Stomach (tissue), 9 donors: ENCODE results near the gene MAPKAPK2. TPM values are rescaled to one million over a fixed set of nuclear protein-coding genes. Genes with fewer than 3 reads are reported as not detected.
"Not testable (repeated sequence)": the region's sequence is repeated elsewhere in the genome, so short reads cannot be mapped to it uniquely, and the experiment has no call there.

Experiments used
- DNase-seq, 2 donors: peaks; one replicate each; pipeline versions ENCODE4 v3.0.0 to v3.0.0-alpha.2; 2013 to 2019
- H3K27ac ChIP-seq, 5 donors: fragments of 200-600 bp in 4 of 5; sonication (generic) in 4 of 5; one replicate each; pipeline ENCODE4 v1.5.1; 2013 to 2019; ENCODE audit warnings: mild to moderate bottlenecking in 1 of 5, moderate library complexity in 1 of 5
- H3K27me3 ChIP-seq, 3 donors: fragments of 200-600 bp; sonication (generic); one replicate each; pipeline ENCODE4 v1.5.1; 2017 to 2019; ENCODE audit warnings: mixed run types in 1 of 3
- H3K36me3 ChIP-seq, 4 donors: fragments of 200-600 bp; sonication (generic); 1 replicate in 3 of 4; 2 replicates in 1 of 4; pipeline ENCODE4 v1.5.1; 2016 to 2019
- H3K4me1 ChIP-seq, 4 donors: fragments of 200-600 bp; sonication (generic); one replicate each; pipeline ENCODE4 v1.5.1; 2016 to 2019
- H3K4me3 ChIP-seq, 4 donors: fragments of 200-600 bp; sonication (generic) in 3 of 4; one replicate each; pipeline ENCODE4 v1.5.1; 2016 to 2019; ENCODE audit warnings: mild to moderate bottlenecking in 1 of 4
- H3K9me3 ChIP-seq, 4 donors: fragments of 200-600 bp; sonication (generic); one replicate each; pipeline ENCODE4 v1.5.1; 2016 to 2019
- EP300 ChIP-seq: sonication (generic); formaldehyde crosslinking; IDR thresholded peaks from one replicate; pipeline ENCODE4 v1.6.1; 2017; ENCODE audit warnings: antibody characterized with exemption
- POLR2A ChIP-seq, 4 donors: fragments of 450-650 bp; IDR thresholded peaks; one replicate each; pipeline ENCODE4 v1.6.1; 2016; ENCODE audit warnings: antibody characterized with exemption in 4 of 4, control low read depth in 2 of 4, mild to moderate bottlenecking in 1 of 4, moderate library complexity in 1 of 4
- POLR2AphosphoS5 ChIP-seq, 3 donors: sonication (generic); formaldehyde crosslinking; IDR thresholded peaks; one replicate each; pipeline ENCODE4 v1.6.1; 2016; ENCODE audit warnings: antibody characterized with exemption in 3 of 3
- WGBS, 5 donors: extraction: QIAGEN DNeasy Blood & Tissue Kit in 3 of 5; methylation state at CpG; one replicate each; pipeline versions ENCODE4 v1.1.5 to v1.1.7; 2013 to 2018; 5-methylcytosine and 5-hydroxymethylcytosine counted together
- intact Hi-C: fragments of 100-400 bp; cut with DNase I; formaldehyde crosslinking; loops from one replicate; pipeline ENCODE4 v1.15.1; 2023; ENCODE audit warnings: low total_unique reads
- polyA plus RNA-seq, 3 donors: library from polyadenylated mRNA; stranded (reverse); fragments of 200-250 nt; gene quantifications; one replicate each; pipeline ENCODE4 v1.2.3, GENCODE V29; 2013
- total RNA-seq, 5 donors: library from RNA; depleted of rRNA; stranded (reverse); fragments of >200 nt; gene quantifications; one replicate each; pipeline versions ENCODE4 v1.1.0 to v1.2.3, GENCODE V29; 2014 to 2016
- TF ChIP-seq, protein P1 (sequence below), 7 experiments: fragments of 450-650 bp in 4 of 7; fragments of 200-600 bp in 3 of 7; sonication (generic) in 3 of 7; IDR thresholded peaks; one replicate each; pipeline ENCODE4 v1.5.1; 2016 to 2019; ENCODE audit warnings: antibody characterized with exemption in 7 of 7, control low read depth in 2 of 7, mild to moderate bottlenecking in 1 of 7
- donor health status: healthy with polysubstance abuse.
- donor health status: Bipolar disorder and iron deficiency.
- donor health status: healthy.

The MAPKAPK2 gene
- total and polyA plus RNA-seq, 8 donors: 22.6 to 78.0 (median 49.7) TPM

DNA sequence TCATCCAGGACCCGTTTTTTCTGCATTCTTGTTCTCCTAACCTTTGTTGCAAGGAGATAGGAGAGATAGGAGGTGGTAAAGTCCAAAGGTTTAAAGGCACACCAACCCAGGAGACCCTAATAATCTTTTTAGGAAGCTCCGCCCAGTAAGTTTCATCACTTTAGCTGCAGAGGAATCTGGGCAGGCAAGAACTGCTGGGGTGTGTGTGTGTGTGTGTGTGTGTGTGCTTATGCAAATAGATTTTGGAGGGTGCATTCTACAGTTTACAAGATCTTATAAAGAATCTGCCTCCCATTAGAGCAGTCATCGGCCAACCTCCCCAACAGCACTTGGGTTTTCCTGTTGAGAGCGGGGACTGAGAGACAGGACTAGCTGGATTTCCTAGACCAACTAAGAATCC, 91.5 kb downstream of the MAPKAPK2 start:
- DNase-seq: peak in 1 of 2 donors; percentile 47
- TF ChIP-seq EP300 (no peak), POLR2AphosphoS5 (IDR thresholded peaks at IDR 0.05) (no peak), POLR2A (IDR thresholded peaks at IDR 0.05) (no peak)
- Histone ChIP-seq H3K9me3 (no peaks in the 10 kb centered on the region), H3K4me3 (no peak overlapping the region), H3K36me3 (no peaks in the 10 kb centered on the region), H3K4me1 (peaks cover 0 to under 1% (median 0%) of the 10 kb centered on the region in 4 donors), H3K27me3 (peaks cover 0 to 16% (median 0%) of the 10 kb centered on the region in 3 donors), H3K27ac (no peak overlapping the region)
- intact Hi-C loops: no loop called here
- WGBS, 5 donors: 48 to 81% (median 60%) methylated on average over 4 of the region's 4 CpGs

DNA sequence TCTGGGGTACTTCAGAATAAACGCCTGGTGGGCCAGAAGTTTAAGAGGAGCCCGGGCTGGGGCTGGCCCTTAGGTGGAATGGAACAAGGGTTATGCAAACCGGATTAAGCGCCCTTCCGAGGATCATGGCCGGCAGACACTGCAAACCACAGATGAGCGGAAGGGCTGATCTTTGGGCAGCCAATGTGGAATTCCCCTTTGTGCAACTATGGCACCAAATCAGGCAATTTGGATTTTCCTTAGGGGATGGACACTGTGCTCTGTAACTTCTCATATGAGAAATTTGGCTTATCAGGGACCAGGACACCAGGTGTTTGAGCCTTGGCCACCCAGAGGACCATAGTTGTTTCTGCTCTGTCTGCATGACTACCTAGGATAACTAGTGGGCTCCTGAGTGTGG, 93.3 kb downstream of the MAPKAPK2 start:
- TF ChIP-seq EP300 (no peak), POLR2AphosphoS5 (IDR thresholded peaks at IDR 0.05) (no peak), POLR2A (IDR thresholded peaks at IDR 0.05) (no peak)
- TF ChIP-seq, protein P1, sequence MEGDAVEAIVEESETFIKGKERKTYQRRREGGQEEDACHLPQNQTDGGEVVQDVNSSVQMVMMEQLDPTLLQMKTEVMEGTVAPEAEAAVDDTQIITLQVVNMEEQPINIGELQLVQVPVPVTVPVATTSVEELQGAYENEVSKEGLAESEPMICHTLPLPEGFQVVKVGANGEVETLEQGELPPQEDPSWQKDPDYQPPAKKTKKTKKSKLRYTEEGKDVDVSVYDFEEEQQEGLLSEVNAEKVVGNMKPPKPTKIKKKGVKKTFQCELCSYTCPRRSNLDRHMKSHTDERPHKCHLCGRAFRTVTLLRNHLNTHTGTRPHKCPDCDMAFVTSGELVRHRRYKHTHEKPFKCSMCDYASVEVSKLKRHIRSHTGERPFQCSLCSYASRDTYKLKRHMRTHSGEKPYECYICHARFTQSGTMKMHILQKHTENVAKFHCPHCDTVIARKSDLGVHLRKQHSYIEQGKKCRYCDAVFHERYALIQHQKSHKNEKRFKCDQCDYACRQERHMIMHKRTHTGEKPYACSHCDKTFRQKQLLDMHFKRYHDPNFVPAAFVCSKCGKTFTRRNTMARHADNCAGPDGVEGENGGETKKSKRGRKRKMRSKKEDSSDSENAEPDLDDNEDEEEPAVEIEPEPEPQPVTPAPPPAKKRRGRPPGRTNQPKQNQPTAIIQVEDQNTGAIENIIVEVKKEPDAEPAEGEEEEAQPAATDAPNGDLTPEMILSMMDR (IDR thresholded peaks at IDR 0.05): no peak
- WGBS, 5 donors: 82 to 100% (median 91%) methylated on average over 3 to 7 of the region's 7 CpGs
- DNase-seq: no peak
- no peaks in the 10 kb centered on the region for H3K36me3 ChIP-seq
- intact Hi-C loops: no loop called here
- H3K4me3 ChIP-seq: no peak overlapping the region
- H3K9me3 ChIP-seq: no peaks in the 10 kb centered on the region
- no peaks in the 10 kb centered on the region for H3K4me1 ChIP-seq
- peaks cover 0 to 15% (median 0%) of the 10 kb centered on the region in 3 donors for H3K27me3 ChIP-seq
- H3K27ac ChIP-seq: no peak overlapping the region

DNA sequence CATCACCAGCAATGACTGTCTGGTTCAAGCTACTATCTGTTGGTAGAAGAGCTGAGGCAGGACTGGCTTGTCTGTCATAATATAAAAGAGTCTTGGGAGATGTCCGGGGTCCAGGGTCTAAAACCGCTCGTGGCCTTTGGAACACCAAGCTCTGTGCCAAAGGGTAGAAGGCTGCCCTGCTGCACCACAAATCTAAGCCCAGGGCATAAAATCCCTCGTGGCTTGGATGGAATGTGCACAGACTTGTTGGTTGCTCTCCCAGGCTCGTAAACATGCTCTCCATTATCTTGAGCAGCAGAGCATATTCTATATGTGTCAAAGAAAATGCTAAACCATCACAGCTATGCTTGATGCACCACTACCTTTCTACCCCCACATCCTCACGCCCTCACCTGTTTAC, 94.2 kb downstream of the MAPKAPK2 start:
- H3K4me1 ChIP-seq, H3K9me3 ChIP-seq, H3K36me3 ChIP-seq, H3K27ac ChIP-seq, H3K27me3 ChIP-seq, H3K4me3 ChIP-seq, DNase-seq, intact Hi-C loops: not testable (repeated sequence)
- WGBS, 5 donors: 70 to 81% (median 76%) methylated on average over 6 of the region's 6 CpGs

DNA sequence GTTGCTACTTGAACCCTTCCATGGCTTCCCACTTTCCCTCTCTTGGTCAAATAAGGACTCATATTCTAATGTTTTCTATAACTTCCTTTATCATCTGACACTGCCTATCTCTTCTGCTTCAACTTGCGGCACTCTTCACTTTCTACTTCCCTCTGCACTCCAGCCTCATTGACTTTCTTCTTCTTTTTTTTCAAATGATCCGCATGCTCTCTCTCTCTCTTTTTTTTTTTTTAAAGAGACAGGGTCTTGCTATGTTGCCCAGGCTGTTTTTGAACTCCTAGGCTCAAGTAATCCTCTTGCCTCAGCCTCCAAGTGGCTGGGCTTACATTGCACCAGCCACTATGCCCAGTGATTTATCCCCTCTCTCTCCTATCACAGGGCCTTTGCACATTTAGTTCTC, 94.9 kb downstream of the MAPKAPK2 start:
- Histone ChIP-seq H3K4me3 (no peak overlapping the region), H3K36me3 (no peaks in the 10 kb centered on the region), H3K9me3 (no peaks in the 10 kb centered on the region), H3K27ac (no peak overlapping the region), H3K4me1 (no peaks in the 10 kb centered on the region), H3K27me3 (no peaks in the 10 kb centered on the region)
- no peak for DNase-seq
- intact Hi-C loops: no loop called here
- WGBS, 5 donors: 51 to 65% (median 61%) methylated on average over 2 of the region's 2 CpGs
- TF ChIP-seq, protein P1 (IDR thresholded peaks at IDR 0.05): no peak
- TF ChIP-seq POLR2AphosphoS5 (IDR thresholded peaks at IDR 0.05): no peak
- no peak for TF ChIP-seq EP300
- no peak for TF ChIP-seq POLR2A (IDR thresholded peaks at IDR 0.05)

DNA sequence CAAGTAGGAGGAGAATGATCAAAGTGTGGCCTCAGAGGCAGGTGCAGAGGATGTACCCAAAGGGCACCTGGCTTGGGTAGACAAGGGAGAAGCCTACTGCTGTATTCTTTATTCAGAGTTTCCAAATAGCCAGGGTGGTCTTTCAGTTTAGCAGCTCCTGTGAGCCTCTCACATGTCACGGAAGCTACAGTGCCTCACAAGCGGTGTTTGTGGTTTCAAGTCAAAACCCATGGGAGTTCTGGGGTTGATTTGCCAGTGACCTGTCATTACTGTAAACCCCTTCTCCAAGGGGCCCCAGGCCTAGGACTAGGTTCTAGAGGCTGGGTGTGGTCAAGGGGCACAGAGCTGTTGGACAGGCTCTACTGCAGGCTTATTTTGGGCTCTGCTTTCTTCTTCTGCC, 97.7 kb downstream of the MAPKAPK2 start:
- no peaks in the 10 kb centered on the region for H3K4me1 ChIP-seq
- intact Hi-C loops: no loop called here
- no peak overlapping the region for H3K4me3 ChIP-seq
- no peak for DNase-seq
- no peak overlapping the region for H3K27ac ChIP-seq
- TF ChIP-seq POLR2A (IDR thresholded peaks at IDR 0.05) (no peak), POLR2AphosphoS5 (IDR thresholded peaks at IDR 0.05) (no peak), EP300 (no peak)
- TF ChIP-seq, protein P1 (IDR thresholded peaks at IDR 0.05): no peak
- no peaks in the 10 kb centered on the region for H3K36me3 ChIP-seq
- WGBS, 5 donors: 66 to 95% (median 85%) methylated on average over 2 of the region's 2 CpGs
- H3K9me3 ChIP-seq: no peaks in the 10 kb centered on the region
- no peaks in the 10 kb centered on the region for H3K27me3 ChIP-seq
